Activated naive CD8-positive, alpha-beta T cell treated with anti-CD3 and anti-CD28 coated beads, Interleukin-2, amount 10 ng/mL, durations not matched to agents 7 days and 5 days (primary cell): ENCODE results near the gene ADSS2. TPM values are rescaled to one million over a fixed set of nuclear protein-coding genes. Genes with fewer than 3 reads are reported as not detected.

Experiments used
- ATAC-seq: fragments of 150-1000 bp; cut with Tn5 transposase; one replicate; pipeline ENCODE4 v1.10.0; 2021; ENCODE audit warnings: low read depth, moderate library complexity
- POLR2A ChIA-PET: fragments of 350-600 bp; sonication (Branson Sonifier 250); formaldehyde crosslinking; loops from one replicate; lab custom pipeline; 2021; ENCODE audit warnings: antibody characterized with exemption; lab: Charles Lee
- DNase-seq: peaks from one replicate; pipeline ENCODE4 v3.0.0; 2021
- H3K27ac Mint-ChIP-seq: one replicate; pipeline ENCODE4 v1.8.0; 2022; ENCODE audit warnings: mild to moderate bottlenecking, mixed read lengths
- H3K27me3 Mint-ChIP-seq: one replicate; pipeline ENCODE4 v1.8.0; 2022; ENCODE audit warnings: mild to moderate bottlenecking, moderate library complexity, mixed read lengths
- H3K36me3 Mint-ChIP-seq: one replicate; pipeline ENCODE4 v1.8.0; 2021; ENCODE audit warnings: mild to moderate bottlenecking, mixed read lengths
- H3K4me1 Mint-ChIP-seq: one replicate; pipeline ENCODE4 v1.8.0; 2021; ENCODE audit warnings: mixed read lengths
- H3K4me3 Mint-ChIP-seq: one replicate; pipeline ENCODE4 v1.8.0; 2022; ENCODE audit warnings: mild to moderate bottlenecking, moderate library complexity, mixed read lengths
- H3K9me3 Mint-ChIP-seq: one replicate; pipeline ENCODE4 v1.8.0; 2021; ENCODE audit warnings: mixed read lengths
- total RNA-seq, 2 experiments: library from RNA; stranded (reverse); gene quantifications; one replicate each; pipeline ENCODE4 v1.2.3, GENCODE V29; 2021

Gene ADSS2
- total RNA-seq, 2 experiments from 2014 or later: 52.5 to 54.6 TPM

DNA sequence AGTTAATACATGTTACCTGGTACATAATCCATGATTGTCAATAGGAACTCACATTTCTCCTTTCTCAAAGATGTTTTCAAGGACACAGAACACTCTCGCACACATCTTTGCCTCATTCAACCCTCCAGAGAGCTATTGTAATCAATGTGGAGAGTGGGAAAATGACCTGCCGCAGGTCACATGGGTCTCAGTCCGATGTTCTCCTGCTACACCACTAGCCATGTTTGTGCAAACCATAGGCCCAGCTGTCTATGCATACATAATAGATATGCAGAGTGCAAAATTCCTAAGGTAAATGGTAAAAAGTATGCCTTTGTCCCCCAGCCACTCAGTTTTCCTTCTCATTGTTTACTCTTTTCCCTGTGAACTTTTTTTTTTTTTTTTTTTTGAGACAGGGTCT, 89.2 kb downstream of the ADSS2 start:
- POLR2A ChIA-PET: no interaction called here
- Mint-ChIP-seq H3K27ac (no peak overlapping the region), H3K36me3 (no peaks in the 10 kb centered on the region), H3K4me3 (no peak overlapping the region), H3K4me1 (no peaks in the 10 kb centered on the region), H3K9me3 (peaks cover 9% of the 10 kb centered on the region), H3K27me3 (no peaks in the 10 kb centered on the region)
- DNase-seq (no peak), ATAC-seq (no peak)

DNA sequence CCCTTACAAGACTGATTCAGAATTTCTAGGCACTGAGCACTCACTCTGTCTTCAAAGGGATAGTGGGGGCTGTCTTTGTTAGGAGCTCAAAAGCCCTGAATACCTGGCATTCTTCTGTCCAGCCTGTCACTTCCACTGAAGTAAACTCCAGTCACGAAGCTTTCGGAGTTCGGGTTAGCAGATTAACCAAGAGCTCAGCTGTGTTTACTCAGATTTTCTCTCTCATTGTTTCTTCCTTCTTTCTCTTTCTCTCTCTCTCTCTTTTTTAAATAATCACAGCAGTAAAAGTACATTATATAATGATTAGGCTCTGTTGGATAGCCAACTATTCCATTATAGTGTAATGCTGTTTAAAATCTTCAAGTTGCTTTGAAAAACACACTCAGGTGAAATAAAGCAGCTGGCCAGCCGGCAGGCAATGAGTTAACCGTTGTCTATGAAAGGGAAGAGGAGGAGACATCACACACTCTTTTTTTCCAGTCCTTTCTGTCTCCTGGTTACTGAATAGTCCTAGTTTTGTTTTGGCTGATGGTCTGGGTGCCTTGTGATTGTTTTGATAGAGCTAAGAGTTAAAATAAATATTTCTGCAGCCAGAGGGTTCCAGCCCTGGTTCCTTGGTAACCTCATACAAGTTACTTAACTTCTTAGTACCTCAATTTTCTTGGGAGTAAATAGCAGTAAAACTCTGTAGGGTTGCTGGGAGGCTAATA, 89.8 kb downstream of the ADSS2 start:
- ATAC-seq: no peak
- no peaks in the 10 kb centered on the region for H3K4me1 Mint-ChIP-seq
- H3K27ac Mint-ChIP-seq: no peak overlapping the region
- POLR2A ChIA-PET: no interaction called here
- H3K4me3 Mint-ChIP-seq: no peak overlapping the region
- H3K27me3 Mint-ChIP-seq: no peaks in the 10 kb centered on the region
- no peaks in the 10 kb centered on the region for H3K36me3 Mint-ChIP-seq
- no peak for DNase-seq
- peaks cover 9% of the 10 kb centered on the region for H3K9me3 Mint-ChIP-seq

Other genes starting within 250 kb of the ADSS2 start
- 1 to 10 TPM; 1.1 to 1.6 TPM for gene CATSPERE, start 9.4 kb upstream of the ADSS2 start, total RNA-seq
- 10 to 100 TPM; 28.0 to 31.3 TPM for gene DESI2, start 201.2 kb upstream of the ADSS2 start, total RNA-seq